GM12878 (cell line): ENCODE results near the gene CDK5R1. TPM values are rescaled to one million over a fixed set of nuclear protein-coding genes. Genes with fewer than 3 reads are reported as not detected.

Experiments
- ATAC-seq: fragments of 200-7000 bp; cut with Tn5 transposase; 3 replicates; pipeline ENCODE4 v1.9.1; 2020; ENCODE audit warnings: mild to moderate bottlenecking, moderate library complexity
- BruUV-seq: library from RNA; stranded (reverse); fragments of 400-500 nt; replicated peaks from 2 replicates; lab custom pipeline; 2021; lab: Mats Ljungman, UMichigan
- CTCF ChIA-PET: fragments of 300-600 bp; sonication (Branson Sonifier 250); formaldehyde crosslinking; extraction: SDS; loops from one replicate; lab custom pipeline; 2021; ENCODE audit warnings: inconsistent platforms; lab: Yijun Ruan, JAX
- POLR2A ChIA-PET: fragments of 350-600 bp; formaldehyde crosslinking; extraction: SDS; loops from one replicate; lab custom pipeline; 2021; ENCODE audit warnings: inconsistent platforms; lab: Charles Lee
- RAD21 ChIA-PET: fragments of 300-600 bp; sonication (Branson Sonifier 250); formaldehyde crosslinking; loops from one replicate; lab custom pipeline; 2023; ENCODE audit warnings: antibody characterized with exemption; ENCODE audit not compliant: unreplicated experiment; lab: Charles Lee
- SMC1A ChIA-PET: fragments of 300-600 bp; sonication (Branson Sonifier 250); formaldehyde crosslinking; loops from one replicate; lab custom pipeline; 2023; ENCODE audit not compliant: unreplicated experiment, uncharacterized antibody; lab: Charles Lee
- DNase-seq: peaks from one replicate; pipeline ENCODE4 v3.0.0-alpha.2; 2011; ENCODE audit warnings: low read depth, low spot score
- FAIRE-seq: peaks from 3 replicates; lab custom pipeline; 2011; peaks lifted over from hg19 to GRCh38; lab: Jason Lieb, UNC
- H2AFZ ChIP-seq: 2 replicates; pipeline ENCODE4 v1.6.0; 2011; ENCODE audit warnings: low read depth, low read length, control low read depth; ENCODE audit not compliant: control insufficient read depth
- H3K27ac ChIP-seq: 2 replicates; pipeline ENCODE4 v1.5.1; 2011; ENCODE audit warnings: control low read depth; ENCODE audit not compliant: control insufficient read depth, insufficient read depth
- H3K27me3 ChIP-seq, 2 experiments: replicated peaks in 1 of 2; 2 replicates each; pipeline versions ENCODE4 v1.6.0 to v1.6.1; 2011; ENCODE audit warnings: low read length in 1 of 2; ENCODE audit not compliant: control insufficient read depth in 2 of 2, insufficient read depth in 2 of 2
- H3K36me3 ChIP-seq, 2 experiments: 2 replicates each; pipeline ENCODE4 v1.5.1; 2011; ENCODE audit warnings: low read length in 1 of 2; ENCODE audit not compliant: control insufficient read depth in 2 of 2, insufficient read depth in 2 of 2
- H3K4me1 ChIP-seq: 2 replicates; pipeline ENCODE4 v1.6.1; 2011; ENCODE audit warnings: mild to moderate bottlenecking, low read length, moderate library complexity, mixed read lengths; ENCODE audit not compliant: control insufficient read depth, insufficient read depth
- H3K4me2 ChIP-seq: 2 replicates; pipeline ENCODE4 v1.6.0; 2011; ENCODE audit warnings: control low read depth; ENCODE audit not compliant: control insufficient read depth, insufficient read depth
- H3K4me3 ChIP-seq: fragments of 200-600 bp; sonication (generic); 2 replicates; pipeline ENCODE4 v1.5.1; 2016
- H3K79me2 ChIP-seq: 2 replicates; pipeline ENCODE4 v1.6.0; 2011; ENCODE audit warnings: low read length; ENCODE audit not compliant: control insufficient read depth, insufficient read depth
- H3K9ac ChIP-seq: 2 replicates; pipeline ENCODE4 v1.8.0; 2011; ENCODE audit warnings: low read length, control low read depth, mixed read lengths; ENCODE audit not compliant: control insufficient read depth, insufficient read depth
- H3K9me3 ChIP-seq: replicated peaks from 3 replicates; pipeline ENCODE4 v1.5.1; 2011; ENCODE audit warnings: mild to moderate bottlenecking, low read length; ENCODE audit not compliant: control insufficient read depth, insufficient read depth
- H4K20me1 ChIP-seq: 2 replicates; pipeline ENCODE4 v1.6.0; 2011; ENCODE audit not compliant: control insufficient read depth, insufficient read depth
- HDAC2 ChIP-seq: fragments of 200-600 bp; sonication (generic); IDR thresholded peaks from 2 replicates; pipeline ENCODE4 v1.6.1; 2017
- IKZF2 ChIP-seq, 2 experiments: fragments of 450-650 bp; IDR thresholded peaks; 2 replicates each; pipeline ENCODE4 v1.6.1; 2017; ENCODE audit warnings: mild to moderate bottlenecking in 2 of 2, moderate library complexity in 2 of 2
- LARP7 ChIP-seq: fragments of 450-650 bp; IDR thresholded peaks from 2 replicates; pipeline ENCODE4 v1.6.1; 2017; ENCODE audit warnings: mild to moderate bottlenecking
- MTA2 ChIP-seq: fragments of 450-650 bp; IDR thresholded peaks from 2 replicates; pipeline ENCODE4 v1.6.1; 2016; ENCODE audit warnings: low read depth, mild to moderate bottlenecking, moderate library complexity
- POLR2A ChIP-seq: IDR thresholded peaks from 2 replicates; pipeline ENCODE4 v1.6.1; 2011; ENCODE audit warnings: low read depth, mild to moderate bottlenecking, low read length
- RAD51 ChIP-seq: fragments of 450-650 bp; IDR thresholded peaks from 2 replicates; pipeline ENCODE4 v1.6.1; 2016; ENCODE audit warnings: moderate library complexity, mild to moderate bottlenecking, inconsistent platforms
- RB1 ChIP-seq: fragments of 450-650 bp; formaldehyde crosslinking; IDR thresholded peaks from 2 replicates; pipeline ENCODE4 v1.6.1; 2017; ENCODE audit warnings: mild to moderate bottlenecking, borderline replicate concordance
- RUNX3 ChIP-seq: IDR thresholded peaks from 2 replicates; pipeline ENCODE4 v1.6.1; 2012; ENCODE audit warnings: low read length, inconsistent platforms
- WGBS: methylation state at CpG from one replicate; pipeline ENCODE4 v1.1.6; 2016; ENCODE audit warnings: low lambda C conversion rate; ENCODE audit not compliant: insufficient replicate concordance, insufficient coverage; ENCODE audit errors: missing lambda C conversion rate; 5-methylcytosine and 5-hydroxymethylcytosine counted together
- in situ Hi-C: fragments of 300-500 bp; cut with MboI; formaldehyde crosslinking; loops from 9 replicates; pipeline ENCODE4 v1.14.3; 2018; ENCODE audit warnings: mixed read lengths
- intact Hi-C: fragments of 100-400 bp; cut with micrococcal nuclease; formaldehyde crosslinking; loops from one replicate; pipeline ENCODE4 v1.14.2; 2022; ENCODE audit not compliant: unreplicated experiment
- polyA plus RNA-seq, 11 experiments: library from polyadenylated mRNA; depleted of rRNA in 4 of 11; unstranded in 6 of 11; stranded (reverse) in 5 of 11; fragments of >200 nt; fragmentation: Nextera tagmentation in 4 of 11; fragmentation: Illumina TruSeq in 1 of 11; extraction: Ambion mirVana in 4 of 11; extraction: Trizol in 1 of 11; gene quantifications; 1 replicate in 1 of 11; 2 replicates in 10 of 11; pipeline versions ENCODE4 v1.2.1 to v1.2.3, GENCODE V29; 2011 to 2016; ENCODE audit warnings: inconsistent platforms in 2 of 11, missing spikeins in 2 of 11, low read depth in 1 of 11
- total RNA-seq, 4 experiments: library from RNA; depleted of rRNA in 3 of 4; stranded (reverse); fragments of >200 nt in 3 of 4; fragmentation: Illumina TruSeq in 1 of 4; extraction: Trizol in 1 of 4; gene quantifications; 2 replicates each; pipeline versions ENCODE4 v1.2.1 to v1.2.3, GENCODE V29; 2013 to 2021
- TF ChIP-seq, protein P1 (sequence below): fragments of 450-650 bp; formaldehyde crosslinking; IDR thresholded peaks from 2 replicates; pipeline ENCODE4 v1.4.0; 2022; ENCODE audit warnings: mild to moderate bottlenecking, moderate library complexity
- TF ChIP-seq, protein P2 (sequence below): fragments of 450-650 bp; IDR thresholded peaks from 2 replicates; pipeline ENCODE4 v1.6.1; 2016; ENCODE audit warnings: mild to moderate bottlenecking
- TF ChIP-seq, protein P3 (sequence below): fragments of 450-650 bp; IDR thresholded peaks from 2 replicates; pipeline ENCODE4 v1.6.1; 2018; ENCODE audit warnings: mild to moderate bottlenecking, low read depth, moderate library complexity; ENCODE audit not compliant: partially characterized antibody
- TF ChIP-seq, protein P4 (sequence below): IDR thresholded peaks from 2 replicates; pipeline ENCODE4 v1.6.1; 2011; ENCODE audit warnings: borderline replicate concordance, low read depth, mild to moderate bottlenecking, moderate library complexity, low read length; ENCODE audit not compliant: insufficient read depth, poor library complexity, severe bottlenecking

Gene CDK5R1
- total and polyA plus RNA-seq, 10 of the 15 experiments (the other 5 are each of a cell fraction or from before 2014, with no cell fraction given) = 1.1 to 28.3 (median 12.2) TPM

DNA sequence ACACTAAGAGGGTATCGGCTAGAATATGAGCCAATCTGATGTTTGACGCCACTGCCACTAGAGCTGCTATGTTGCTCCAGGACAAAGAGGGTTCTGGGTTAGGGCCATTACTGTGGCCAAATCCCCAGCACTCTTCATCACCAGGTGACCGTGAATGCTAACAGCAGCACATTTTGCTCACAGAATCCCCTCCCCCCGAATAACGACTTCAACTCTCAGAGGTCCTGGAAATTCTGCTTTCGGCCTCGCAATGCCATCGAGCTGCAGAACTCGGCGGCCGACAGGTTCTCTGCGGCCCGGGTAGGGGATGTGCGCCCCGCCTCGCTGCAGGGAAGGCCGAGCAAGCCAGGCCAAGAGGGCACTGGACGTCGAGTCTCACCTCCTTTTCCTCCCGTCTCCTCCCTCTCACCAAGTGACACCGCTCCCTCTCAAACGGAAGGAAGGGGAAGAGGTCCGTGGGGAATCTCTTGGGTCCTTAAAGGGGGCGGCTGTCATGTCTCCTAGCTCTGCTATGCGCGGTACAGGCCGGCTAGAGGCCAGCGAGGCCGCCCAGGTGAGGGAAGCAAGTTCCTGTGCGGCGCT, 31.9 kb downstream of the CDK5R1 start:
- 39% methylated on average over 31 of the region's 31 CpGs for WGBS
- ATAC-seq = no peak

More for the DNA sequence above, 31.9 kb downstream of the CDK5R1 start:
- Histone ChIP-seq H4K20me1 (no peaks in the 10 kb centered on the region), H3K4me3 (peak overlapping the region; percentile 25; the same call in 1 of the 2 replicates), H3K36me3 (no peaks in the 10 kb centered on the region), H2AFZ (no peak overlapping the region), H3K79me2 (no peaks in the 10 kb centered on the region; the same call in 1 of the 2 replicates), H3K4me1 (peaks cover 82% of the 10 kb centered on the region), H3K9me3 (no peaks in the 10 kb centered on the region), H3K4me2 (peak overlapping the region; percentile 97), H3K27me3 (no peaks in the 10 kb centered on the region), H3K27ac (peak overlapping the region; percentile 9; the same call in 1 of the 2 replicates), H3K9ac (peak overlapping the region; percentile 83; the same call in 1 of the 2 replicates)
- POLR2A ChIA-PET = interaction anchor here (2.3 to 18.8 kb wide), 4 partner anchors 15 to 51 kb away, joined by 8 to 308 read pairs (median 13); partner anchors contain the start of gene CDK5R1
- CTCF ChIA-PET = interaction anchor here (1.5 to 4.9 kb wide), 3 partner anchors 13 to 30 kb away, joined by 4 to 28 read pairs (median 18); no protein-coding TSS in a partner anchor
- intact Hi-C loops = no loop called here
- no TSS peak for BruUV-seq
- in situ Hi-C loops = no loop called here
- RAD21 ChIA-PET = interaction anchor here (1.1 to 19.5 kb wide), 5 partner anchors 15 to 45 kb away, joined by 3 to 543 read pairs (median 11); partner anchors contain the start of gene CDK5R1
- no peak for TF ChIP-seq RB1
- TF ChIP-seq IKZF2 (IDR thresholded peaks at IDR 0.05) = peak in 1 of 2 experiments; percentile 33; a peak in 1 of 4 replicates
- TF ChIP-seq, protein P1, sequence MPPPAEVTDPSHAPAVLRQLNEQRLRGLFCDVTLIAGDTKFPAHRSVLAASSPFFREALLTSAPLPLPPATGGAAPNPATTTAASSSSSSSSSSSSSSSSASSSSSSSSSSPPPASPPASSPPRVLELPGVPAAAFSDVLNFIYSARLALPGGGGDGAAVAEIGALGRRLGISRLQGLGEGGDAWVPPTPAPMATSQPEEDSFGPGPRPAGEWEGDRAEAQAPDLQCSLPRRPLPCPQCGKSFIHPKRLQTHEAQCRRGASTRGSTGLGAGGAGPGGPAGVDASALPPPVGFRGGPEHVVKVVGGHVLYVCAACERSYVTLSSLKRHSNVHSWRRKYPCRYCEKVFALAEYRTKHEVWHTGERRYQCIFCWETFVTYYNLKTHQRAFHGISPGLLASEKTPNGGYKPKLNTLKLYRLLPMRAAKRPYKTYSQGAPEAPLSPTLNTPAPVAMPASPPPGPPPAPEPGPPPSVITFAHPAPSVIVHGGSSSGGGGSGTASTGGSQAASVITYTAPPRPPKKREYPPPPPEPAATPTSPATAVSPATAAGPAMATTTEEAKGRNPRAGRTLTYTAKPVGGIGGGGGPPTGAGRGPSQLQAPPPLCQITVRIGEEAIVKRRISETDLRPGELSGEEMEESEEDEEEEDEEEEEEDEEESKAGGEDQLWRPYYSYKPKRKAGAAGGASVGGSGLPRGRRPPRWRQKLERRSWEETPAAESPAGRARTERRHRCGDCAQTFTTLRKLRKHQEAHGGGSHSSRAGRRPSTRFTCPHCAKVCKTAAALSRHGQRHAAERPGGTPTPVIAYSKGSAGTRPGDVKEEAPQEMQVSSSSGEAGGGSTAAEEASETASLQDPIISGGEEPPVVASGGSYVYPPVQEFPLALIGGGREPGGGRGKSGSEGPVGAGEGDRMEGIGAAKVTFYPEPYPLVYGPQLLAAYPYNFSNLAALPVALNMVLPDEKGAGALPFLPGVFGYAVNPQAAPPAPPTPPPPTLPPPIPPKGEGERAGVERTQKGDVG = no peak
- TF ChIP-seq HDAC2 = no peak
- TF ChIP-seq, protein P2, sequence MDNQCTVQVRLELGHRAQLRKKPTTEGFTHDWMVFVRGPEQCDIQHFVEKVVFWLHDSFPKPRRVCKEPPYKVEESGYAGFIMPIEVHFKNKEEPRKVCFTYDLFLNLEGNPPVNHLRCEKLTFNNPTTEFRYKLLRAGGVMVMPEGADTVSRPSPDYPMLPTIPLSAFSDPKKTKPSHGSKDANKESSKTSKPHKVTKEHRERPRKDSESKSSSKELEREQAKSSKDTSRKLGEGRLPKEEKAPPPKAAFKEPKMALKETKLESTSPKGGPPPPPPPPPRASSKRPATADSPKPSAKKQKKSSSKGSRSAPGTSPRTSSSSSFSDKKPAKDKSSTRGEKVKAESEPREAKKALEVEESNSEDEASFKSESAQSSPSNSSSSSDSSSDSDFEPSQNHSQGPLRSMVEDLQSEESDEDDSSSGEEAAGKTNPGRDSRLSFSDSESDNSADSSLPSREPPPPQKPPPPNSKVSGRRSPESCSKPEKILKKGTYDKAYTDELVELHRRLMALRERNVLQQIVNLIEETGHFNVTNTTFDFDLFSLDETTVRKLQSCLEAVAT = peak; percentile 89
- TF ChIP-seq, protein P3, sequence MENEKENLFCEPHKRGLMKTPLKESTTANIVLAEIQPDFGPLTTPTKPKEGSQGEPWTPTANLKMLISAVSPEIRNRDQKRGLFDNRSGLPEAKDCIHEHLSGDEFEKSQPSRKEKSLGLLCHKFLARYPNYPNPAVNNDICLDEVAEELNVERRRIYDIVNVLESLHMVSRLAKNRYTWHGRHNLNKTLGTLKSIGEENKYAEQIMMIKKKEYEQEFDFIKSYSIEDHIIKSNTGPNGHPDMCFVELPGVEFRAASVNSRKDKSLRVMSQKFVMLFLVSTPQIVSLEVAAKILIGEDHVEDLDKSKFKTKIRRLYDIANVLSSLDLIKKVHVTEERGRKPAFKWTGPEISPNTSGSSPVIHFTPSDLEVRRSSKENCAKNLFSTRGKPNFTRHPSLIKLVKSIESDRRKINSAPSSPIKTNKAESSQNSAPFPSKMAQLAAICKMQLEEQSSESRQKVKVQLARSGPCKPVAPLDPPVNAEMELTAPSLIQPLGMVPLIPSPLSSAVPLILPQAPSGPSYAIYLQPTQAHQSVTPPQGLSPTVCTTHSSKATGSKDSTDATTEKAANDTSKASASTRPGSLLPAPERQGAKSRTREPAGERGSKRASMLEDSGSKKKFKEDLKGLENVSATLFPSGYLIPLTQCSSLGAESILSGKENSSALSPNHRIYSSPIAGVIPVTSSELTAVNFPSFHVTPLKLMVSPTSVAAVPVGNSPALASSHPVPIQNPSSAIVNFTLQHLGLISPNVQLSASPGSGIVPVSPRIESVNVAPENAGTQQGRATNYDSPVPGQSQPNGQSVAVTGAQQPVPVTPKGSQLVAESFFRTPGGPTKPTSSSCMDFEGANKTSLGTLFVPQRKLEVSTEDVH = no peak
- no peak for TF ChIP-seq RAD51
- TF ChIP-seq, protein P4, sequence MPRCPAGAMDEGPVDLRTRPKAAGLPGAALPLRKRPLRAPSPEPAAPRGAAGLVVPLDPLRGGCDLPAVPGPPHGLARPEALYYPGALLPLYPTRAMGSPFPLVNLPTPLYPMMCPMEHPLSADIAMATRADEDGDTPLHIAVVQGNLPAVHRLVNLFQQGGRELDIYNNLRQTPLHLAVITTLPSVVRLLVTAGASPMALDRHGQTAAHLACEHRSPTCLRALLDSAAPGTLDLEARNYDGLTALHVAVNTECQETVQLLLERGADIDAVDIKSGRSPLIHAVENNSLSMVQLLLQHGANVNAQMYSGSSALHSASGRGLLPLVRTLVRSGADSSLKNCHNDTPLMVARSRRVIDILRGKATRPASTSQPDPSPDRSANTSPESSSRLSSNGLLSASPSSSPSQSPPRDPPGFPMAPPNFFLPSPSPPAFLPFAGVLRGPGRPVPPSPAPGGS = no peak
- TF ChIP-seq MTA2 = 0 out of 2 replicates have a peak, but pooled peaks have one; percentile 26
- TF ChIP-seq RUNX3 = no peak
- TF ChIP-seq POLR2A = 0 out of 2 replicates have a peak, but pooled peaks have one; percentile 9
- TF ChIP-seq LARP7 = peak; percentile 10; the same call in 1 of the 2 replicates
- SMC1A ChIA-PET = interaction anchor here (2.2 to 13.7 kb wide), 4 partner anchors 12 to 45 kb away, joined by 8 to 286 read pairs (median 136); partner anchors contain the start of gene CDK5R1
- no peak for FAIRE-seq
- no peak for DNase-seq
